ENCODE measurements around the gene FSTL3. TPM values are rescaled to one million over a fixed set of nuclear protein-coding genes. Genes with fewer than 3 reads are reported as not detected.
A peak's percentile ranks its signal among the peaks of the same experiment; 100 is the strongest.

Gene FSTL3
- total and polyA plus RNA-seq, 2 of the 13 experiments (the other 11 are each of a cell fraction or from before 2014, with no cell fraction given), result 13.5 to 15.6 TPM

- TF ChIP-seq PAXIP1 (CRISPR knock-in tag; conservative IDR thresholded peaks at IDR 0.05) (no peak), MAFK (conservative IDR thresholded peaks at IDR 0.05 in 1 of 2, IDR thresholded peaks at IDR 0.05 in 1 of 2; ENCODE audit: low read length in 2 of 2) (no peak), RAD21 (CRISPR knock-in tag; IDR thresholded peaks at IDR 0.05) (no peak), CTCF (CRISPR knock-in tag; IDR thresholded peaks at IDR 0.05) (peak; percentile 70), TFE3 (CRISPR knock-in tag; IDR thresholded peaks at IDR 0.05) (no peak), ZNF276 (CRISPR knock-in tag; IDR thresholded peaks at IDR 0.05; ENCODE audit: low read depth) (no peak), ZNF235 (CRISPR knock-in tag; IDR thresholded peaks at IDR 0.05; ENCODE audit: borderline replicate concordance) (no peak), ZBTB33 (CRISPR knock-in tag; IDR thresholded peaks at IDR 0.05) (peak; percentile 100), ZBTB14 (CRISPR knock-in tag; IDR thresholded peaks at IDR 0.05) (no peak), ZNF790 (CRISPR knock-in tag; IDR thresholded peaks at IDR 0.05; ENCODE audit: borderline replicate concordance) (no peak), ZNF619 (CRISPR knock-in tag; IDR thresholded peaks at IDR 0.05) (no peak), ZBTB4 (CRISPR knock-in tag; IDR thresholded peaks at IDR 0.05; ENCODE audit: borderline replicate concordance) (0 out of 2 replicates have a peak, but pooled peaks have one; percentile 22), HDAC1 (CRISPR knock-in tag; IDR thresholded peaks at IDR 0.05) (0 out of 2 replicates have a peak, but pooled peaks have one; percentile 21)
Measured at GRCh38 chr19:628168-628567, 48.0 kb upstream of the FSTL3 start (continued).

Measured in HepG2 (cell line).